ENCODE data around the gene NR1H3.

NR1H3 gene

DNA sequence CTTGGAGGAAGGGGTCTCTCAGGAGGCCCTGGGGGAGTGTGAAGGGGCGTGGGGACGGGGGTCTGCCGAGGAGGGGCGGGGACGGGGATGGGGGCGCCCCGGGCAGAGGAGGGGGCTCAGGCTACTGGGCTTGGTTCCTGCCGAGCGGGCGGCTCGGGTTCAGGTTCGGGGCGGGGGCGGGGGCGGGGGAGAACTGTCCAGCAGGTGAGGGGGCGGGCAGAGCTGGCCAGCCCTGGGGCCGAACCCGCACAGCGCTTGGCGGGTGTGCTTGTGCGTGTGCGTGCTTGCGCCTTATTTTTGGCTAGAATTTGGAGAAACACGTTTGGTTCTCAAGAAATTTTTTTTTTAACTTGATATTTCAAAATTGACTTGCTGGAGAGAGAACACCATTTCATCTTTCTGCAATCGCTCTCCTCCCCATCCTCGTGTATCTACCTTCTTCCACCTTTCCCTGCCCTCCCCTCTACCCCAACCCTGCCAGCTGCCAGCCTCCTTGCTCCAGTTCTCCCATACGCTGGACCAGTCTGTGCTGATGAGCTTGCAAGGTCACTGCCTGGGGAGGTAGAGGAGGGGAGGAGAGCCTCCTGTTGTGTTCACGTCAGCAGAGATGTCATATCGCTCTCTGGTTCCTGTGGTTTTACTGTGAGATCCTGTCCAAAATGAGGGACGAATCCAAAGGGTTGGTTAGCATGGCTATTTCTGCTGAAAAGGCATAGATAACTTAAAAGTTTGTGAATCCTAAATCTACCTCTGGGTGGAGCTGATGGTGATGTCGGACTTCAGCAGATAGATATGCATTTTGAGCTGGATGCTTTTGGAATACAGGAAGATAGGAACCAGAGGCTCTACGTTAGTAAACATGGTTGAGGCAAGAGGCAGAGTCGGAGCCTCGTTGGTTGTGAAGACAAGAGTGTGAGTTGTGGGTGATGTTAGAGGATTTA, 12.8 kb downstream of the NR1H3 start:
- peak; percentile 44 for DNase-seq

- no peak for DNase-seq
These were observed 13.5 kb downstream of the NR1H3 start for GRCh38 chr11:47271328-47271727.

- peak; percentile 77 for DNase-seq
These were observed 14.3 kb downstream of the NR1H3 start for GRCh38 chr11:47271961-47272661.

DNA sequence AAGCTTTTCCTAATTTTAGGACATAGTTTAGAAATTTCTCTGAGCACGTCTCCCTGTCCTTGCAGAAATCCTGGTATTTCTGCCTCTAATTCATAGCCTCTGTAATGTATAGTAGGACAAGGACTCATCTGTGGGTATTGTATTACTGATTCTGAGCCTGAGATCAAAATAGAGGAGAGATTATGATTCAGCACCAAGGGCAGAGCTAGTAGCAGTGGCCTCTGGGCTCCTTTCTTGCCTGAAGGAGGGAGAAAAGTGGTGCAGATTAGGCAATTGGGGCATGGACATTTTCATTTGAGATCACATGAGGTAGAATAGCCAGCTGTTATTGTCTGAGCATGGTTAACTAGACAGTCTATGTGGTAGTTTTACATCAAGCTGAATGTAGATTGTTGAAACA, 14.9 kb downstream of the NR1H3 start:
- DNase-seq, result no peak

DNA sequence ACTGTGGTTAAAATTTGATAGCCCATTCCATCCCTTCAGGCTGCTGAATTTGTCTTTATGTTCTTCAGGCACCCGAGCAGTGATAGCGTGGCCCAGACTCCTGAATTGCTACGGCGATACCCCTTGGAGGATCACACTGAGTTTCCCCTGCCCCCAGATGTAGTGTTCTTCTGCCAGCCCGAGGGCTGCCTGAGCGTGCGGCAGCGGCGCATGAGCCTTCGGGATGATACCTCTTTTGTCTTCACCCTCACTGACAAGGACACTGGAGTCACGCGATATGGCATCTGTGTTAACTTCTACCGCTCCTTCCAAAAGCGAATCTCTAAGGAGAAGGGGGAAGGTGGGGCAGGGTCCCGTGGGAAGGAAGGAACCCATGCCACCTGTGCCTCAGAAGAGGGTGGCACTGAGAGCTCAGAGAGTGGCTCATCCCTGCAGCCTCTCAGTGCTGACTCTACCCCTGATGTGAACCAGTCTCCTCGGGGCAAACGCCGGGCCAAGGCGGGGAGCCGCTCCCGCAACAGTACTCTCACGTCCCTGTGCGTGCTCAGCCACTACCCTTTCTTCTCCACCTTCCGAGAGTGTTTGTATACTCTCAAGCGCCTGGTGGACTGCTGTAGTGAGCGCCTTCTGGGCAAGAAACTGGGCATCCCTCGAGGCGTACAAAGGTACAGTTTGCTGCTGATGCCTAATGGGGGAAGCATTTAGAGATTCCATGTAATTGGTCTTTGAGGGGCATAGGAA, 16.9 kb downstream of the NR1H3 start:
- no peak for DNase-seq

DNA sequence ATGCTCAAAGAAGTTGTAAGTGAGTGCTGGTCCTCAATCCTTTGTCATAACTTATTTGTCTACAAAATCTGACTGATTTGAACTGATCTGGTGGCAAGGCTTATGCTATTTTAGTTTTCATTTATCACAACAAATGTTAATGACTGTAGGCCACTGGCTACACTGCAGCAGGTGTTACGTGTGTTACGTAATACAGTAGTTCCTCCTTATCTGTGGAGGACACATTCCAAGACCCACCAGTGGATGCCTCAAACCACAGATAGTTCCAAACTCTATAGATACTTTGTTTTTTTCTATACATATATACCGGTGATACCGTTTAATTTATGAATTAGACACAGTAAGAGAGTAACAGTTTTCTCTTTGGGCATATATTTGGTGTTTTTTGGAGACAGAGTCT, 19.1 kb downstream of the NR1H3 start:
- DNase-seq, result no peak

GRCh38 chr11:47278058-47278457, 20.3 kb downstream of the NR1H3 start:
- no peak for DNase-seq

GRCh38 chr11:47278769-47279168, 21.0 kb downstream of the NR1H3 start:
- DNase-seq, result no peak

DNA sequence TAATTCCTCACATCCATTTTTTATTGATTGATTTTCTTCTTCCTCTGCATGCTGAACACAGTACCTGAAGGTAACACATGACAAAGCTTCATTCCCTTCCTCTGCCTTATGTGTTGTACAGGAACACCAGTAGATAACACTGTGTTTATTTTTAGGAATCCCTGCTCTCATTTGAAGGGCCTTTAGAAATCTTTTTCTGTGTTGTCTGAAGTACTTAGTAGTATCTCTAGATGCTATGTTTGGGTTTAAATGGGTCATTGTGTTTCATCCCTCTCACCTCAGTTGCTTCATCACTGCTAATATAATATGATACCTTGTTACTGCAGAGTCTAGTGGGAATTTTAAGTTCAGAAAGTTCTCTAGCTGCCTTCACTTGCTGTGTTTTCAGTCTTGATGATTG, 22.3 kb downstream of the NR1H3 start:
- DNase-seq, result no peak

DNA sequence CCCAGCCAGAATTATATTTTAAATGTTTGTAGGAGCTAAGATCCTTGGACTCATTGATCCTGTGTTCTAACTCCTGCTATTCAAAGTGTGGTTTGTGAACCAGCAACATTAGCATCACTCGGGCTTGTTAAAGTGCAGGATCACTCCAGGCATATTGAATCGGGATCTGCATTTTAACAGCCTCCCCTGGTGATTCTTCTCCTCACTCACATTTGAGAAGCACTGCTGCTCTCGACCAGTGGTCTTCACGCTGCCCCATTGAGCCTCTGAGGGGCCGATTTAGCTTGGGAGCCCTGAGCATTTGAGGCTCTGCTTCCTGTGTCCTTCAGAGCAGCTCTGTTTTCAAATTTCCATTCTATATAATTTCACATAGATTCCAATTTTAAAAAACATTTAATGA, 23.1 kb downstream of the NR1H3 start:
- no peak for DNase-seq

- DNase-seq, result no peak
These were observed 24.7 kb downstream of the NR1H3 start for GRCh38 chr11:47282462-47282861.

- no peak for DNase-seq
These were observed 26.4 kb downstream of the NR1H3 start for GRCh38 chr11:47284151-47284550.

DNA sequence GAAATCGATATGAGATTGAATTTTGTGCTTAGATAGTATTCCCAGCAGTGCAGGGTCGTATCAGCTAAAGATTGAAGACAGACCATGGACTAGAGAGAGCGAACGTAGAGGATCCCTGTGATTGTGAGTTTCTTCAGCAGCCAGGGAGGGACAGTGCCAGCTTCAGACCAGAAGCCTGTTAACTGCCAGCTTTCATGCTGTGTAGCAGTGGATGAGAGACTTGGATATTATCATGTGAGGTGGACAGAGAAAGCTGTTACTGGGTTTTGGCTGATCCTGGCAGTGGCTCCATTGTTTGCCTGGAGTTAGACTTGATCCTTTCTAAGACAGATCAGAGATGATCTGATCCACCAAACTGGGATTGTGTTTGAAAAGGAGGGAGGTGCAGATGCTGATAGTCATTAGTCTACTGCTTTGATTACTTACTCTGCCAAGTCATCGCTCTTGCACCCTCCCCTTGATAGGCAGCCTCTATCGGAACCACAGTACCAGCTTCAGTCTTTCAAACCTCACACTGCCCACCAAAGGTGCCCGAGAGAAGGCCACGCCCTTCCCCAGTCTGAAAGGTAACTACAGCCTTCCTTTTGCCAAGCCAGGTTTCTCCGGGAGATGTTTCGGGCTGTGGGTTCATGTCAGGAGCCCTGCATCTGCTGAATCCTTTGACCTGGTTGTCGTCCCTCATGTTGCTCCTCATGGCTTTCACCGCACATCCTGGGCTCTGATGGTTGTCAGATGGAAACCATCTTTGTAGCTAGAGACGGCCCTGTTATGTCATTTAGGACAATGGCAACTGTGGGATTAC, 28.4 kb downstream of the NR1H3 start:
- DNase-seq, result no peak

- no peak for DNase-seq
These were observed 30.3 kb downstream of the NR1H3 start for GRCh38 chr11:47288066-47288465.

- DNase-seq, result no peak
These were observed 32.1 kb downstream of the NR1H3 start for GRCh38 chr11:47289856-47290255.

DNA sequence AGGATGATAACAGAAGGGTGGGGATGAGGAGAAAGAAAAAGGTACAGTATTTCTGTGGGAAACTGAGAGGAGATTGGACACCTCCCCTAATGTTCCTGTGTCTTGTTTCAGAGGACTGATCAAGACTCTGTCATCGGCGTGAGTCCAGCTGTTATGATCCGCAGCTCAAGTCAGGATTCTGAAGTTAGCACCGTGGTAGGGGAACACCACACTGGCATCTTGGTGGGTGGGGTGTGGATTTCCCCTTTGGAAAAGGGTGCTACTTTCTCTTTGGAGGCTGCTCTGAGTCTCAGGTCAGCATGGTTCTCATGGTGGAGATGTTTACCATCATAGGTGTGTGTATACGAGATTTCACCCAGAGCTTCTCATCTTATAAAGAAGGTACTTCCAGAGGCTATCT, 37.6 kb downstream of the NR1H3 start:
- DNase-seq, result no peak

- peak; percentile 94 for DNase-seq
These were observed 38.2 kb downstream of the NR1H3 start for GRCh38 chr11:47296045-47296444.

DNA sequence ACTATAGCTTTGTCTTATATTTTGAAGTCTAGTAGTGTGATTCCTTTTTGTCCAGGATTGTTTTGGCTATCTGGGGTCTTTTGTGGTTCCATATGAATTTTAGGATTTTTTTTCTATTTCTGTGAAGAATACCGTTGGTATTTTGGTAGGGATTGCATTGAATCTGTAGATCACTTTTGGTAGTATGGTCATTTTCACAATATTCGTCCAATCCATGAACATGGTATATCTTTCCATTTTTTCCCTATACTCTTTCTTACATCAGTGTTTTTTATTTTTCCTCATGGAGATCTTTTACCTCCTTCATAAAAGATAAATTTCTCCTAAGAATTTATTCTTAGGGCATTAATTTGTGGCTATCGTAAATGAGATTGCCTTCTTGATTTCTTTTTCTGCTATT, 41.3 kb downstream of the NR1H3 start:
- DNase-seq, result no peak

GRCh38 chr11:47302853-47303252, 45.1 kb downstream of the NR1H3 start:
- no peak for DNase-seq

GRCh38 chr11:47305734-47306483, 48.1 kb downstream of the NR1H3 start:
- no peak for DNase-seq

- no peak for DNase-seq
These were observed 48.7 kb downstream of the NR1H3 start for GRCh38 chr11:47306484-47306844.
